Measurements from ENCODE around the gene GMDS.
"Not testable (repeated sequence)": the region's sequence is repeated elsewhere in the genome, so short reads cannot be mapped to it uniquely, and the experiment has no call there.

The GMDS gene

GRCh38 chr6:1679031-1679687, 566.2 kb downstream of the GMDS start:
- no peak for DNase-seq (ENCODE audit: low spot score)

- DNase-seq (ENCODE audit: low spot score), result no peak
Observed at GRCh38 chr6:1678201-1678600, 567.2 kb downstream of the GMDS start.

- DNase-seq (ENCODE audit: low spot score), result no peak
Observed at GRCh38 chr6:1672379-1672778, 573.0 kb downstream of the GMDS start.

- DNase-seq (ENCODE audit: low spot score), result no peak
Observed at GRCh38 chr6:1670711-1671462, 574.5 kb downstream of the GMDS start.

GRCh38 chr6:1669996-1670395, 575.4 kb downstream of the GMDS start:
- DNase-seq (ENCODE audit: low spot score), result no peak

GRCh38 chr6:1668456-1668855, 576.9 kb downstream of the GMDS start:
- not testable (repeated sequence) for DNase-seq (ENCODE audit: low spot score)

GRCh38 chr6:1667805-1668175, 577.6 kb downstream of the GMDS start:
- DNase-seq (ENCODE audit: low spot score), result no peak

- no peak for DNase-seq (ENCODE audit: low spot score)
Observed at GRCh38 chr6:1667012-1667804, 578.2 kb downstream of the GMDS start.

- no peak for DNase-seq (ENCODE audit: low spot score)
Observed at GRCh38 chr6:1665214-1665613, 580.2 kb downstream of the GMDS start.

- no peak for DNase-seq (ENCODE audit: low spot score)
Observed at GRCh38 chr6:1664329-1664728, 581.1 kb downstream of the GMDS start.

GRCh38 chr6:1663511-1663910, 581.9 kb downstream of the GMDS start:
- no peak for DNase-seq (ENCODE audit: low spot score)

- DNase-seq (ENCODE audit: low spot score), result no peak
Observed at GRCh38 chr6:1662534-1662933, 582.9 kb downstream of the GMDS start.

GRCh38 chr6:1659816-1660215, 585.6 kb downstream of the GMDS start:
- no peak for DNase-seq (ENCODE audit: low spot score)

GRCh38 chr6:1658212-1659005, 587.0 kb downstream of the GMDS start:
- no peak for DNase-seq (ENCODE audit: low spot score)

- no peak for DNase-seq (ENCODE audit: low spot score)
Observed at GRCh38 chr6:1657771-1658165, 587.6 kb downstream of the GMDS start.

GRCh38 chr6:1657116-1657770, 588.2 kb downstream of the GMDS start:
- no peak for DNase-seq (ENCODE audit: low spot score)

- DNase-seq (ENCODE audit: low spot score), result no peak
Observed at GRCh38 chr6:1654054-1654453, 591.4 kb downstream of the GMDS start.

- DNase-seq (ENCODE audit: low spot score), result no peak
Observed at GRCh38 chr6:1652842-1653241, 592.6 kb downstream of the GMDS start.

GRCh38 chr6:1651362-1651761, 594.0 kb downstream of the GMDS start:
- no peak for DNase-seq (ENCODE audit: low spot score)

GRCh38 chr6:1645466-1646185, 599.8 kb downstream of the GMDS start:
- no peak for DNase-seq (ENCODE audit: low spot score)

GRCh38 chr6:1644516-1645060, 600.8 kb downstream of the GMDS start:
- DNase-seq (ENCODE audit: low spot score), result no peak
